GM19397 (cell line): ENCODE measurements around the gene SNAPIN.

Experiments used
- ATAC-seq: cut with Tn5 transposase; IDR thresholded peaks from one replicate; pipeline ENCODE4 v1.9.1; 2021; ENCODE audit warnings: mild to moderate bottlenecking, moderate library complexity; ENCODE audit not compliant: unreplicated experiment

SNAPIN gene

DNA sequence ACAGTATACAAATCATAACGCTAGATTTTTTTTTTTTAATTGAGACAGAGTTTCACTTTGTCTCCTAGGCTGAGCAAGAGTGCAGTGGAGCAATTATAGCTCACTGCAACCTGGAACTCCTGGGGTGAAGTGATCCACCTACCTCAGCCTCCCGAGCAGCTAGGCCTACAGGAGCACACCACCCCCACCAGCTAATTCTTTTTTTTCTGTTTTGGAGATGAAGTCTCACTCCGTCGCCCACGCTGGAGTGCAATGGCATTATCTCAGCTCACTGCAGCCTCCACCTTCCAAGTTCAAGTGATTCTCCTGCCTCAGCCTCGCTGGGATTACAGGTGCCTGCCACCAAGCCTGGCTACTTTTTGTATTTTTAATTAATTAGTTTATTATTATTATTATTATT lies 41.3 kb downstream of the SNAPIN start:
- no peak for ATAC-seq

DNA sequence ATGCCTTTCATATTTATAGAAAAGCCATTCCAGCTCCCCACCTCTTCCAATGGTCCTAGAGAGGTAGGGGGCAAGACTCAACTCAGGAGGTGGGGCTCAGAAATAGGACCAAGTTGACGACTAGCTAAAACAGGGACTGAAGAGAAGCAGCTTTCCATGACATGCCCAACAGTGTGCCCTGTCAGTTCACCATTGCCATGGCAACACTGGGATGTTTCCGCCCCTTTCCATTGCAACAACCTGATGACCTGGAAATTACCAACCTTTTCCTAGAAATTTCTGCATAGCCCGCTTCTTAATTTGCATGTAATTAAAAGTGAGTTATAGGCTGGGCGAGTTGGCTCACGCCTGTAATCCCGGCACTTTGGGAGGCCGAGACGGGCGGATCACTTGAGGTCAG lies 47.0 kb downstream of the SNAPIN start:
- no peak for ATAC-seq

DNA sequence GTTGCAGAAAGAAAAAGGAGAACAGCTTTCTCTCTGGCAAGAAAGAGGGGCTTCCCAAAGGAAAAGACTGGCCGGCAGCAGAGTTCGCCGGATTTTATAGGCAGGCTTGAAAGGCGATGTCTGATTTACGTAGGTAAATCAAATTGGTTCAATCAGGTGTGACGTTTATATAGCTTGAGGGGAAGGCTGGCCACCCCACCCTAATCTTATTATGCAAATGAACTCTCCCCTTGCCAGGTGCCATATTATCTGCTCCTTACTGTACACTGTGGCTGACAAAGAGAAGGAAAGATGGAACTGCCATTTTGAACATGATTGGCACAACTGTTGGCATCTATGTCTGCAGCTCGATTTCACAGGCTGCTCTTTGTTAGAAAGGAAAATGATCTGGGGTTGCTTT lies 52.5 kb downstream of the SNAPIN start:
- ATAC-seq = no peak
